GM19452 (cell line): ENCODE data around the gene PANX2.

Experiments
- ATAC-seq: cut with Tn5 transposase; IDR thresholded peaks from one replicate; pipeline ENCODE4 v1.9.1; 2021; ENCODE audit not compliant: unreplicated experiment

Gene PANX2

GRCh38 chr22:50169774-50170341 lies 673 bp upstream of the PANX2 start:
- no peak for ATAC-seq

GRCh38 chr22:50171319-50171964 lies 911 bp downstream of the PANX2 start:
- no peak for ATAC-seq

GRCh38 chr22:50171965-50172421 lies 1.5 kb downstream of the PANX2 start:
- no peak for ATAC-seq

DNA sequence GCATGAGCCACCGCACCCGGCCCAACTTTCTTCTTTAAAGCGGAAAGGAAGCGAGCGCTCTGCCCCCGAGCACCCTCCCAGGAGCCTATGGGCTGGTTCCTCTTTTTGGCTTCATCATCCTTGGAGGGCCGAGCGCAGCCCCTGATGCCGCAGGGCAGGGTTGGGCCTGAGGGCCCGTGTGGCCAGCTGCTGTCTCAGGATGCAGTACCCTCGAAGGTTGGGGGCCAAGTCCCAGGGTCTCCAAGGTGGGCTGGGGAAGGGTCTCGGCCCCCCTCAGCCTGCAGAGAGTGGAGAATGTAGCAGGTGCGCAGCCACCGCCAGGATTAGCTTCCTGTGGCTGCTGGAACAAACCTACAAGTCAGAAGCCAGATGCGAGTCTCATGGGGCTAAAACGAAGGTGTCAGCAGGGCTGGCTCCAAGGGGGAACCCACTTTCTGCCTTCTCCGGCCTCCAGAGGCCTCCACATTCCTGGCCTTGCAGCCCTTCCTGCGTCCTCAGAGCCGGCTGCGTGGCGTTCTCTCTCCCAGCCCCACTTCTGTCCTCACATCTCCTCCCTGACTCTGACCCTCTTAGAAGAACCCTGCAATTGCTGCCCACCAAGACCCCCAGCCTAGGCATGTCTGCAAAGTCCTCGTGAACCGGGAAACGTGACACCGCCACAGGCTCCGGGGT lies 2.9 kb downstream of the PANX2 start:
- ATAC-seq: no peak

DNA sequence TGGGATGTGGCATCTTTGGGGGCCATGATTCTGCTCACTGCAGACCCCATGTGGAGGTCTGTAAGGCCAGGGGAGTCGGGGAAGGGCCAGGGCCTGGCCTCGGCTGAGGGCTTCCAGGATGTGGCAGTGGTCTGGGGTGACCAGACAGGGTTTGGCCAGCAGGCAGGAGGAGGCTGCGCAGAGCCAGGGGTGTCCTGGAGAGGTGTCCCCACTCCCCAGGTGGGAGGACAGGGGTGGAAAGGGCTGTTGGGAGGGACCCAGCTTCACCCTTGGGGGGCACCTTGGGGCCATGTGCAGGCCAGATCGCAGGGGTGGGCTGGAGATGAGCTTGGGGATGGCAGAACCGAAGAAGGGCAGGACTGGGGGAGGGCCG lies 3.4 kb downstream of the PANX2 start:
- ATAC-seq: no peak

- no peak for ATAC-seq
Observed at GRCh38 chr22:50174382-50175190, 4.1 kb downstream of the PANX2 start.

- ATAC-seq: no peak
Observed at GRCh38 chr22:50175191-50175461, 4.6 kb downstream of the PANX2 start.

- no peak for ATAC-seq
Observed at GRCh38 chr22:50175921-50176849, 5.7 kb downstream of the PANX2 start.

DNA sequence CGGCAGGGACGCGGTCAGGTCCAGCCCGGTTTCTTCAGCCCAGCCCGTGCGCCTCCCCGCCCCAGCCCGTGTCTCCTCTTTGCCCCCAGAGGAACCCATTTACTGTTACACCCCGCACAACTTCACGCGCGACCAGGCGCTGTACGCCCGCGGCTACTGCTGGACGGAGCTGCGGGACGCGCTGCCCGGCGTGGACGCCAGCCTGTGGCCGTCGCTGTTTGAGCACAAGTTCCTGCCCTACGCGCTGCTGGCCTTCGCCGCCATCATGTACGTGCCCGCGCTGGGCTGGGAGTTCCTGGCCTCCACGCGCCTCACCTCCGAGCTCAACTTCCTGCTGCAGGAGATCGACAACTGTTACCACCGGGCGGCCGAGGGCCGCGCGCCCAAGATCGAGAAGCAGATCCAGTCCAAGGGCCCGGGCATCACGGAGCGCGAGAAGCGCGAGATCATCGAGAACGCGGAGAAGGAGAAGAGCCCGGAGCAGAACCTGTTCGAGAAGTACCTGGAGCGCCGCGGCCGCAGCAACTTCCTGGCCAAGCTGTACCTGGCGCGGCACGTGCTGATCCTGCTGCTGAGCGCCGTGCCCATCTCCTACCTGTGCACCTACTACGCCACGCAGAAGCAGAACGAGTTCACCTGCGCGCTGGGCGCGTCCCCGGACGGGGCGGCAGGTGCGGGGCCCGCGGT lies 6.5 kb downstream of the PANX2 start:
- no peak for ATAC-seq

DNA sequence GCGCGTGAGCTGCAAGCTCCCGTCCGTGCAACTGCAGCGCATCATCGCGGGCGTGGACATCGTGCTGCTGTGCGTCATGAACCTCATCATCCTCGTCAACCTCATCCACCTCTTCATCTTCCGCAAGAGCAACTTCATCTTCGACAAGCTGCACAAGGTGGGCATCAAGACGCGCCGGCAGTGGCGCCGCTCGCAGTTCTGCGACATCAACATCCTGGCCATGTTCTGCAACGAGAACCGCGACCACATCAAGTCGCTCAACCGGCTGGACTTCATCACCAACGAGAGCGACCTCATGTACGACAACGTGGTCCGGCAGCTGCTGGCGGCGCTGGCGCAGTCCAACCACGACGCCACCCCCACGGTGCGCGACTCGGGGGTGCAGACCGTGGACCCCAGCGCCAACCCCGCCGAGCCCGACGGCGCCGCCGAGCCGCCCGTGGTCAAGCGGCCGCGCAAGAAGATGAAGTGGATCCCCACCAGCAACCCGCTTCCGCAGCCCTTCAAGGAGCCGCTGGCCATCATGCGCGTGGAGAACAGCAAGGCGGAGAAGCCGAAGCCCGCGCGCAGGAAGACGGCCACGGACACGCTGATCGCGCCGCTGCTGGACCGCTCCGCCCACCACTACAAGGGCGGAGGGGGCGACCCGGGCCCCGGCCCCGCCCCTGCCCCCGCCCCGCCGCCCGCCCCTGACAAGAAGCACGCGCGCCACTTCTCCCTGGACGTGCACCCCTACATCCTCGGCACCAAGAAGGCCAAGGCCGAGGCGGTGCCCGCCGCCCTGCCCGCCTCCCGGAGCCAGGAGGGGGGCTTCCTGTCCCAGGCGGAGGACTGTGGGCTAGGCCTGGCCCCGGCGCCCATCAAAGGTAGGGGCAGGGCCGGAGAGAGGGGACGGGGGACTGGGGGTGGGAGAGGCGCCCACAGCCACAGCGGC lies 7.3 kb downstream of the PANX2 start:
- ATAC-seq: no peak

DNA sequence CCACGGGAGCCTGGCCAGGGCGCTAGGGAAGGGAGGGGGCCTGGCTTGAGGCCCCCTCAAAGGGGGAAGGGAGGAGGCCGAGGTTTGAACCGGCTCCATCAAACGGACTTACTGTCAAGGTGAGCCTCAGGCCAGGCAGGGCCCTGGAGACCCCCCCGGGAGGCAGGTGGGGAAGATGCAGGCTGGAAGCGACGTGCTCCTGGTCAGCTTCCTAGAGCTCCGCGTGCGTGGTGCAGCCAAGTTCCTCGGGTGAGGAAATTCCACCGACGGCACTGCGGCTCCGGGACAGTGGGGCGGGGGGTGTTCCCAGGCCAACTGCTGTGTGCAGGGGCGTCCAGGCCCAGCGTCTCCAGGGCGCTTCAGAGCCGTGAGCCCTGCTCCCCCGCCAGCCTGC lies 7.9 kb downstream of the PANX2 start:
- ATAC-seq: no peak

DNA sequence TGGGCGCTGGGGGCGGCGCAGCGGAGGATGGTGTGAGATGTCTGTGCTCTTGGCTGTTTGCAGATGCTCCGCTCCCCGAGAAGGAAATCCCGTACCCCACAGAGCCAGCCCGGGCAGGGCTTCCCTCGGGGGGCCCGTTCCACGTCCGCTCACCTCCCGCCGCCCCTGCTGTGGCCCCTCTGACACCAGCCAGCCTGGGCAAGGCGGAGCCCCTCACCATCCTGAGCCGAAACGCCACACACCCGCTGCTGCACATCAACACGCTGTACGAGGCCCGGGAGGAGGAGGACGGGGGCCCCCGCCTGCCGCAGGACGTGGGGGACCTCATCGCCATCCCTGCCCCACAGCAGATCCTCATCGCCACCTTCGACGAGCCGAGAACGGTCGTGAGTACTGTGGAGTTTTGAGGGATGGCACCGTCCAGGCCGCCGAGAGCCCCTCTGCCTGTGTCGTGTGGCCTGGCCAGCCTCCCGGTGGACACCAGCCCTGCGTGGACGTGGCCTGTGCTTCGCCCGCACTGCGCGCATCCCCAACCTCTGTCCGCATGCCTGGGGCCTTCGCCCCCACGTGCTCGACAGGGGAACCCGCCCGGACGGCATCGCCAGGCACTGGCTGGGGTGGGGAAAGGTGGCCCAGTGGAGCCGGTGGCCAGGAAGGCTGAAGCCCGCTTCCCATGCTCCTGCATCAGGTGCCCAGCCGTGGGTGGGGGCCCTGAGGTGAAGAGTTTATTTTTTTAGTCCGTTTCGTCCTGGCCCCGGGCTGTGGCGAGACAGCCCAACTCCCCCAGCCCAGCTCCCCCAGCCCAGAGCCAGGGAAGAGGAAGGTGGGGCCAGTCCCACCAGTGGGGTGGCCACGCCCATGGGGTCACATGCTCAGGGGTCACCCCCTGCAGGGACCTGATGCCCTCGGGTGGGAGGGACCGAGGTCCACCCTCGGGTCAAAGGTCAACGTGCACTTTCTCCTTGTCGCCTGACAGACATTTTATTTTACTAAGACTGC lies 8.6 kb downstream of the PANX2 start:
- no peak for ATAC-seq

DNA sequence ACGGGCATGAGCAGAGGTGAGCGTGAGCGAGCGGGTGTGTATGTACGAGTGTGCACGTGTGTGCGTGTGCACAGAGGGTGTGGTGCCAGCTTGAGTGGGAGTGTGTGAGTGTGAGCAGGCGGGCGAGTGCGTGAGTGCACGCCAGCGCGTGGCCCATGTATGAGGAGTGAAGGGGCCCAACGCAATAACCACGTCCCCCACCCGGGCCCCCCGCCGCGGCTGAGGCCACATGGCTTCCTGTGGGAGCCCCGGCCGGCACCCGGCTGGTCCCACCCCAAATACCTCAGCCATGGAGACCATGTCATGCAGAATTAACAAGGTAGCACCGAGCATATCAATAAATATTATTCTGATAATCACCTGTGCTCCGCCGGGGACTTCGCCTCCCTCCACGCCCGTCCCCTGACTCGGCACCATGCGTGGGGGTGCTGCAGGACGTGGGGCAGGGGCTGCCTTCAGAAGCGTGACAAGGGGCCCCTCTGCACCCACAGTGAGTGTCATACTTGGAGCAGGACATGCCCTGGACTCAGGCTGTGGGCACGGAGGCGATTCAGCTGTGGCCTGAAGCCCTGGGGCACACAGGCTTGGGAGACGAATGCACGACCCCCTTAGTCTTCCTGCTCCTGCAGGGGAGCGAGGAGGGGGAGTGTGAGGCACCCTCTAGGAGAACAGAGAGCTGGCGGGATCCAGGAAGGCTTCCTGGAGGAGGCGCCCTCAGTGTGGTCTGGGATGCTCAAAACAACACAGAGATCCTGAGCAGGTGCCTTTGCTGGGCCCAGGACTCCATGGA lies 9.6 kb downstream of the PANX2 start:
- no peak for ATAC-seq

DNA sequence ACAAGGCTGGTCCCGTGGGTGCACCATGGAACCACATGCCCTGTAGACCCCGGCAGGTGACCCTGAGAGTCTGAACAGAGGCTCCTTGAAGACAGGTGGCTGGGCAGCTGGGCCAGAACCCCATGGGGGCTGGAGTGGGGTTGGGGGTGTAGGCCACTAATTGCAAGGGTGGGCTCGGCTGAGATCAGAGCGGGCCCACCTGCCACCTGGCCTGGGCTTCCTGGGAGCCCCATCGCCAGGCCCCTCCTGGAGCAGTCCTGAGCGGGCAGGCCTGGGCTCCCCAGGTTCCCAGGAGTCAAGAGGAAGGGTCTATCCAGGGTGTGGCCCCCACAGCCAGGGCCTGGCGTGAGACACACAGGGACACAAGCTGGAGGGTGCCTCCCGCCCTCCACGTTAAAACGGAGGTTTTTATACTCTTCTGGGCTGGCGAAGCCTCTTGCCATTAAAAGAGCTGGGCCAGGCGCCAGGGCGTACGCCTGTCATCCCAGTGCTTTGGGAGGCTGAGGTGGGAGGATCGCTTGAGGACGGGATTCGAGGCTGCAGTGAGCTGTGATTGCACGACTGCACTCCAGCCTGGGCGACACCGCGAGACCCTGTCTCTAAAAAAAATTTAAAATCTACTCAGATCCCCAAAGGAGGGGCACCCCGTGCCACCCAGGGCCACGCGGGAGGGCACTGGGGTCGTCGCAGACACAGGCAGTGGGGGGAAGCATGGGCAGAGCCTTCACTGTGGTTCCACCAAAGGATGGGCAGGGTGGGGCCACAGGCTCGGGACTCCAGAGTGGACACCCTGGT lies 10.4 kb downstream of the PANX2 start:
- no peak for ATAC-seq

GRCh38 chr22:50182176-50183081 lies 11.9 kb downstream of the PANX2 start:
- ATAC-seq: no peak
